Trophoblast cell (in vitro differentiated cells and primary cell): ENCODE measurements around the gene SEL1L.
"Not testable (repeated sequence)": the region's sequence is repeated elsewhere in the genome, so short reads cannot be mapped to it uniquely, and the experiment has no call there.

ENCODE experiments used
- DNase-seq, 2 donors: peaks; one replicate each; pipeline ENCODE4 v3.0.0-alpha.2; 2016
- H2AFZ ChIP-seq: 2 replicates; pipeline ENCODE4 v1.6.1; 2013; ENCODE audit warnings: low read length, moderate library complexity, mild to moderate bottlenecking; ENCODE audit not compliant: insufficient read depth, poor library complexity
- H2AK5ac ChIP-seq: 2 replicates; pipeline ENCODE4 v1.6.1; 2013; ENCODE audit warnings: mild to moderate bottlenecking, low read length
- H2BK120ac ChIP-seq: 2 replicates; pipeline ENCODE4 v1.6.1; 2013; ENCODE audit warnings: low read length, mild to moderate bottlenecking, moderate library complexity; ENCODE audit not compliant: insufficient read depth, poor library complexity
- H2BK12ac ChIP-seq: 2 replicates; pipeline ENCODE4 v1.6.1; 2013; ENCODE audit warnings: mild to moderate bottlenecking, low read length, moderate library complexity
- H2BK5ac ChIP-seq: 2 replicates; pipeline ENCODE4 v1.6.1; 2013; ENCODE audit warnings: low read length, low read depth, moderate library complexity, mild to moderate bottlenecking; ENCODE audit not compliant: poor library complexity
- H3K14ac ChIP-seq: 2 replicates; pipeline ENCODE4 v1.6.1; 2013; ENCODE audit warnings: mild to moderate bottlenecking, low read length
- H3K18ac ChIP-seq: 2 replicates; pipeline ENCODE4 v1.6.1; 2013; ENCODE audit warnings: mild to moderate bottlenecking, low read length
- H3K23ac ChIP-seq: 2 replicates; pipeline ENCODE4 v1.6.1; 2013; ENCODE audit warnings: low read length
- H3K27ac ChIP-seq: 2 replicates; pipeline ENCODE4 v1.5.1; 2013; ENCODE audit warnings: low read depth, mild to moderate bottlenecking, inconsistent platforms, low read length, moderate library complexity
- H3K27me3 ChIP-seq: 2 replicates; pipeline ENCODE4 v1.6.1; 2013; ENCODE audit warnings: inconsistent platforms, mild to moderate bottlenecking, low read length, moderate library complexity; ENCODE audit not compliant: insufficient read depth
- H3K36me3 ChIP-seq, 2 experiments: 1 replicate in 1 of 2; 2 replicates in 1 of 2; pipeline ENCODE4 v1.6.1; 2013; ENCODE audit warnings: low read length in 2 of 2, mild to moderate bottlenecking in 2 of 2, moderate library complexity in 1 of 2; ENCODE audit not compliant: insufficient read depth in 2 of 2, control insufficient read depth in 1 of 2
- H3K4ac ChIP-seq: 2 replicates; pipeline ENCODE4 v1.6.1; 2013; ENCODE audit warnings: low read depth, mild to moderate bottlenecking, low read length, moderate library complexity
- H3K4me1 ChIP-seq, 2 experiments: 1 replicate in 1 of 2; 2 replicates in 1 of 2; pipeline ENCODE4 v1.6.1; 2013; ENCODE audit warnings: low read length in 2 of 2, mild to moderate bottlenecking in 2 of 2, moderate library complexity in 1 of 2; ENCODE audit not compliant: insufficient read depth in 2 of 2, control insufficient read depth in 1 of 2
- H3K4me2 ChIP-seq: 2 replicates; pipeline ENCODE4 v1.6.1; 2013; ENCODE audit warnings: inconsistent platforms, mild to moderate bottlenecking, low read length, moderate library complexity
- H3K4me3 ChIP-seq: 2 replicates; pipeline ENCODE4 v1.5.1; 2013; ENCODE audit warnings: mild to moderate bottlenecking, low read depth, low read length, inconsistent platforms
- H3K79me1 ChIP-seq: one replicate; pipeline ENCODE4 v1.6.1; 2013; ENCODE audit warnings: low read length
- H3K79me2 ChIP-seq: 2 replicates; pipeline ENCODE4 v1.6.1; 2013; ENCODE audit warnings: low read length, mild to moderate bottlenecking; ENCODE audit not compliant: control insufficient read depth, insufficient read depth, poor library complexity
- H3K9ac ChIP-seq: 2 replicates; pipeline ENCODE4 v1.6.1; 2013; ENCODE audit warnings: mild to moderate bottlenecking, low read length
- H3K9me3 ChIP-seq: 2 replicates; pipeline ENCODE4 v1.6.1; 2013; ENCODE audit warnings: low read depth, mild to moderate bottlenecking, control low read depth, inconsistent platforms, low read length; ENCODE audit not compliant: insufficient read depth
- H4K12ac ChIP-seq: 2 replicates; pipeline ENCODE4 v1.6.1; 2013; ENCODE audit warnings: low read depth, mild to moderate bottlenecking, low read length, moderate library complexity
- H4K8ac ChIP-seq: 2 replicates; pipeline ENCODE4 v1.6.1; 2013; ENCODE audit warnings: low read depth, mild to moderate bottlenecking, low read length, moderate library complexity
- H4K91ac ChIP-seq: one replicate; pipeline ENCODE4 v1.6.1; 2013; ENCODE audit warnings: low read depth, mild to moderate bottlenecking, low read length, moderate library complexity
- WGBS: extraction: QIAGEN DNeasy Blood & Tissue Kit; methylation state at CpG from one replicate; pipeline ENCODE4 v1.1.7; 2013; ENCODE audit warnings: missing lambda C conversion rate; ENCODE audit not compliant: insufficient read length, insufficient coverage; ENCODE audit errors: extremely low coverage; 5-methylcytosine and 5-hydroxymethylcytosine counted together

SEL1L gene

DNA sequence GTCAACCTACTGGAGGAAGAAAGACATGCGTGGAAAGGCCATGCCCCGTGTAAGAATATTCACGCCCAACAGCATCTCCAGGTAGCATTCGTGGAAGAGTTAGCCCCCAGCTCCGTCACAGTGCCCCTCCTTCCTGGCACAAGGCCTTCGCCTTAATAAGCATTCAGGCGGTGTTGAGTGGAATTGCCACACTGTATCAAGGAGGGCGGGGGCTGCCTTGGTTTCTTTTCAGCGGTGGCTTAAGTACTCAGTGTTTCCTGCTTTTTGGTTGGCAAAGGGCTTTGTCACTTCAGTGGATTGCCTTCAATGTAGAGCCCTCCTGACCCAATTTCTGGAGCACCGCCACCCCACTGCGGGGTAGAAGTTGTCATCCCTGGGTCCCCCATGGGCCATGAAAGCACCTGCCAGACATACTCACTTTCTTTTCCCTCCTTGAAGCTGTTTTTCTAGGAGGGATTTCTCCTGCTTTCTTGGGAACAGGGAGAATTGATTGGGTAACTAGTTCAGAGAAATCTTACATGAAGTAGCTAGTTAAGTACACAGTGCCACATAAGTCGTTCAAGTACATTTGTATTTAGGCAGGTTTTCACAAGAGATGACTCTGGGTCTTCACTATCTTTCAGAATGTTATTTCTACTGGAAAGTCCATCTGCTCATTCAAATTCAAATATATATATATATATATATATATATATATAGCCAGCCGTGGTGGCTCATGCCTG lies 68.0 kb downstream of the SEL1L start:
- H3K79me1 ChIP-seq, result no peaks in the 10 kb centered on the region
- H3K36me3 ChIP-seq, result no peaks in the 10 kb centered on the region
- no peak overlapping the region for H3K4ac ChIP-seq
- no peaks in the 10 kb centered on the region for H3K79me2 ChIP-seq
- H3K9me3 ChIP-seq, result no peaks in the 10 kb centered on the region
- H4K8ac ChIP-seq, result no peak overlapping the region
- no peak for DNase-seq
- H2AK5ac ChIP-seq, result no peak overlapping the region
- H3K4me1 ChIP-seq, result no peaks in the 10 kb centered on the region
- H4K12ac ChIP-seq, result no peak overlapping the region
- H3K14ac ChIP-seq, result no peak overlapping the region
- no CpG with 5 or more reads among the region's 13 CpGs for WGBS
- no peak overlapping the region for H2BK5ac ChIP-seq
- no peak overlapping the region for H2BK12ac ChIP-seq
- no peak overlapping the region for H3K4me2 ChIP-seq
- H3K23ac ChIP-seq, result no peak overlapping the region
- no peak overlapping the region for H3K9ac ChIP-seq
- H2AFZ ChIP-seq, result no peak overlapping the region
- no peaks in the 10 kb centered on the region for H3K27me3 ChIP-seq
- H2BK120ac ChIP-seq, result no peak overlapping the region
- no peak overlapping the region for H3K18ac ChIP-seq
- H4K91ac ChIP-seq, result no peak overlapping the region
- H3K27ac ChIP-seq, result no peak overlapping the region
- no peak overlapping the region for H3K4me3 ChIP-seq

DNA sequence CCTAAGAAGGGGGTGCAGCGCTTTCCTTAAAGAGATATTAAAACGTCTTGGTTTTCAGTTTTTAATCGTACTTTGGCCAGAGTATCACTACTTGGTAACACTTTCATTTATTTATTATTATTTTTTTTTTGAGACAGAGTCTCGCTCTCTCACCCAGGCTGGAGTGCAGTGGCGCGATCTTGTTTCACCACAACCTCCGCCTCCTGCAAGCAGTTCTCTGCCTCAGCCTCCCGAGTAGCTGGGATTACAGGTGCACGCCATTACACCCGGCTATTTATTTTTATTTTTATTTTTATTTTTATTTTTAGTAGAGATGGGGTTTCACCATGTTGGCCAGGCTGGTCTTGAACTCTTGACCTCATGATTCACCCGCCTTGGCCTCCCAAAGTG lies 68.7 kb downstream of the SEL1L start:
- H3K27me3 ChIP-seq, H3K27ac ChIP-seq, H2AFZ ChIP-seq, H3K14ac ChIP-seq, H2BK120ac ChIP-seq, H3K23ac ChIP-seq, H3K4me1 ChIP-seq, H3K9ac ChIP-seq, H2AK5ac ChIP-seq, H2BK5ac ChIP-seq, H3K79me1 ChIP-seq, H4K12ac ChIP-seq, H3K36me3 ChIP-seq, H3K9me3 ChIP-seq, H3K4ac ChIP-seq, H3K79me2 ChIP-seq, H4K8ac ChIP-seq, H3K4me3 ChIP-seq, H3K18ac ChIP-seq, H4K91ac ChIP-seq, DNase-seq, H2BK12ac ChIP-seq: not testable (repeated sequence)
- WGBS, result no CpG with 5 or more reads among the region's 11 CpGs
- peak overlapping the region; percentile 75 for H3K4me2 ChIP-seq

DNA sequence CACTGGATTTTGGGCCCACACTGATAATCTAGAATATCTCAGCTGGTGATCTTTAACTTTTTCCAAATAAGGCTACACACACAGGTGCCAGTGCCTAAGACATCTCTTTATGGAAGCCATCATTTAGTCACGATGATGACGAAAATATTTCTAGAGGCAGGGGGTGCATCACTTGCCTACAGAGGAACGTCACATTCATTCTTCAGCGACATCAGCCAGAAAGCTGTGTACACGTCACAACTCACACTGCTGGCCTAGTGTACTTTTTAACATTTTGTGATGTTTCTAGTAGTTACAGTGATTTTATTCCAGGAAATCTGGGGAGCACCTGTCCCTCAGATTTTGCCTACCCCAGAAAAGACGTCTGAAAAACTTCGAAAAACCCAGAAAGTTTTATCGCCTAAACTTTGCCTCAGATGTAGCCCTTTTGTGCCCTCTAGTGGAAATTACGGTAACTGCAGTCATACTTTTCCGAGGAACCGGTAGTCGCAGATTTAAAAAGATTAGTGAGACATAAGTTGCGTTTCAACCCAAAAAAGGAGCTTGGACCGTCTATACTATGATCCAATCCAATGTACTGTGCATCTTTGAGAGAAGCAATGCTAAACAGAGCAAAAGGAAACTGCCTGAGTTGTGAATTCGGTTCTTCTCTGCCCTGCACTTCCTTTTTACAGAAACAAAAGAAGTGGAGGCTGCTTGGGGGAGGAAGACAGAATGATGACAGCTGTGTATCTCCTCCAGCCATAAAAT lies 69.2 kb downstream of the SEL1L start:
- no peak overlapping the region for H2AFZ ChIP-seq
- no peak overlapping the region for H2BK5ac ChIP-seq
- no peaks in the 10 kb centered on the region for H3K36me3 ChIP-seq
- no peak overlapping the region for H3K9ac ChIP-seq
- no peak overlapping the region for H2AK5ac ChIP-seq
- H4K91ac ChIP-seq, result no peak overlapping the region
- no peaks in the 10 kb centered on the region for H3K79me2 ChIP-seq
- H3K79me1 ChIP-seq, result no peaks in the 10 kb centered on the region
- H3K4me1 ChIP-seq, result no peaks in the 10 kb centered on the region
- no peak overlapping the region for H4K12ac ChIP-seq
- no peak overlapping the region for H2BK12ac ChIP-seq
- no peak overlapping the region for H4K8ac ChIP-seq
- DNase-seq, result peak; percentile 46 to 90
- H3K23ac ChIP-seq, result no peak overlapping the region
- H3K4me2 ChIP-seq, result peak overlapping the region; percentile 75
- H3K14ac ChIP-seq, result no peak overlapping the region
- H3K27ac ChIP-seq, result no peak overlapping the region
- no peak overlapping the region for H3K4ac ChIP-seq
- no peak overlapping the region for H2BK120ac ChIP-seq
- no peaks in the 10 kb centered on the region for H3K9me3 ChIP-seq
- H3K4me3 ChIP-seq, result no peak overlapping the region
- no peak overlapping the region for H3K18ac ChIP-seq
- WGBS, result no CpG with 5 or more reads among the region's 15 CpGs
- no peaks in the 10 kb centered on the region for H3K27me3 ChIP-seq

DNA sequence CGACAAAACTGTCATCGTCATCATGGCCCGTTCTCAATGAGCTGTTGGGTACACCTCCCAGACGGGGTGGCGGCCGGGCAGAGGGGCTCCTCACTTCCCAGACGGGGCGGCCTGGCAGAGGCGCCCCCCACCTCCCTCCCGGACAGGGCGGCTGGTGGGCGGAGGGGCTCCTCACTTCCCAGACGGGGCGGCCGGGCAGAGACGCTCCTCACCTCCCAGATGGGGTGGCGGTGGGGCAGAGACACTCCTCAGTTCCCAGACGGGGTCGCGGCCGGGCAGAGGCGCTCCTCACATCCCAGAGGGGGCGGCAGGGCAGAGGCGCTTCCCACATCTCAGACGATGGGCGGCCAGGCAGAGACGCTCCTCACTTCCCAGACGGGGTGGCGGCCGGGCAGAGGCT lies 71.3 kb downstream of the SEL1L start:
- H2BK120ac ChIP-seq, H3K23ac ChIP-seq, H2AK5ac ChIP-seq, H3K27me3 ChIP-seq, H2AFZ ChIP-seq, H4K91ac ChIP-seq, H3K9ac ChIP-seq, H3K14ac ChIP-seq, DNase-seq, H3K4me2 ChIP-seq, H3K27ac ChIP-seq, H3K36me3 ChIP-seq, H3K79me2 ChIP-seq, H2BK12ac ChIP-seq, H4K12ac ChIP-seq, H3K4me3 ChIP-seq, H3K79me1 ChIP-seq, H2BK5ac ChIP-seq, H3K4ac ChIP-seq, H3K4me1 ChIP-seq, H3K9me3 ChIP-seq, H4K8ac ChIP-seq, H3K18ac ChIP-seq: not testable (repeated sequence)
- no CpG with 5 or more reads among the region's 30 CpGs for WGBS
